Measurements from ENCODE around the gene HNF1B. TPM values are rescaled to one million over a fixed set of nuclear protein-coding genes. Genes with fewer than 3 reads are reported as not detected.

HNF1B gene
- total and polyA plus RNA-seq, 12 donors: 0.03 to 0.11 (median 0.08) TPM; not detected in 9

- H3K4me3 ChIP-seq: no peak overlapping the region
- no peaks in the 10 kb centered on the region for H3K36me3 ChIP-seq (replicated peaks in 1 of 2)
- no peak overlapping the region for H3K27ac ChIP-seq
- peaks cover 21% of the 10 kb centered on the region for H3K27me3 ChIP-seq
- 87 to 96% (median 95%) methylated on average over 5 of the region's 5 CpGs for WGBS, 4 donors
- intact Hi-C loops (cut with DNase I): no loop called here
- no peaks in the 10 kb centered on the region for H3K4me1 ChIP-seq (replicated peaks in 1 of 2)
- TF ChIP-seq POLR2A (IDR thresholded peaks at IDR 0.05): no peak
- no peak for TF ChIP-seq CTCF (IDR thresholded peaks at IDR 0.05)
- H3K9me3 ChIP-seq (replicated peaks in 1 of 3): no peaks in the 10 kb centered on the region
- DNase-seq: no peak
Measured at GRCh38 chr17:37754363-37754762, 9.5 kb upstream of the HNF1B start.

DNA sequence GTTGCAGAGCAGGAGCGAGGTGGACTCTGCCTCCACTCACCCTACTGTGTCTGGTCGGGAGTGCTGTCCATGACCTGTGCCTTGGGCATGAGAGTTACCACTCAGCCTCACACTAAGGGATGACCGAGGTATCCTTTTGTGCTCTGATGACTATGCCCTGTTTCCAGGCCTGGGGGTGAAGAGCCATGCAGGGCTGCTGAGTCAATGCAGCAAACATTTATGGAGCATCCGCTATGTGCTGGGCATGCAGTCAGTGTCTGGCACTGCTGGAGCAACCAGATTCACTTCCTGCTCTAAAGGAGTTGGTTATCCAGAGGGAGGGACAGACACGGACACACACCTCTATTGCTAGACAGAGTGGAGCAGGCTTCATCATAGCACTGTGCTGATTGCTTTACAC lies 7.6 kb upstream of the HNF1B start:
- Histone ChIP-seq H3K27me3 (peaks cover 13% of the 10 kb centered on the region), H3K4me1 (replicated peaks in 1 of 2) (no peaks in the 10 kb centered on the region), H3K36me3 (replicated peaks in 1 of 2) (no peaks in the 10 kb centered on the region), H3K4me3 (no peak overlapping the region), H3K27ac (no peak overlapping the region), H3K9me3 (replicated peaks in 1 of 3) (no peaks in the 10 kb centered on the region)
- TF ChIP-seq CTCF (IDR thresholded peaks at IDR 0.05): no peak
- TF ChIP-seq POLR2A (IDR thresholded peaks at IDR 0.05): no peak
- WGBS, 4 donors: 78 to 88% (median 86%) methylated on average over 5 of the region's 5 CpGs
- no peak for DNase-seq
- intact Hi-C loops (cut with DNase I): no loop called here

GRCh38 chr17:37750768-37751475 lies 6.1 kb upstream of the HNF1B start:
- Histone ChIP-seq H3K4me1 (replicated peaks in 1 of 2) (no peaks in the 10 kb centered on the region), H3K4me3 (no peak overlapping the region), H3K36me3 (replicated peaks in 1 of 2) (no peaks in the 10 kb centered on the region), H3K27ac (no peak overlapping the region), H3K9me3 (replicated peaks in 1 of 3) (no peaks in the 10 kb centered on the region), H3K27me3 (peaks cover 22% of the 10 kb centered on the region)
- no peak for DNase-seq
- no peak for TF ChIP-seq POLR2A (IDR thresholded peaks at IDR 0.05)
- TF ChIP-seq CTCF (IDR thresholded peaks at IDR 0.05): no peak
- WGBS, 4 donors: 78 to 85% (median 80%) methylated on average over 10 of the region's 10 CpGs
- intact Hi-C loops (cut with DNase I): no loop called here

GRCh38 chr17:37750292-37750691 lies 5.4 kb upstream of the HNF1B start:
- no peak for DNase-seq
- Histone ChIP-seq H3K4me3 (no peak overlapping the region), H3K9me3 (replicated peaks in 1 of 3) (no peaks in the 10 kb centered on the region), H3K27ac (no peak overlapping the region), H3K36me3 (replicated peaks in 1 of 2) (no peaks in the 10 kb centered on the region), H3K27me3 (peaks cover 29% of the 10 kb centered on the region), H3K4me1 (replicated peaks in 1 of 2) (no peaks in the 10 kb centered on the region)
- TF ChIP-seq POLR2A (IDR thresholded peaks at IDR 0.05): no peak
- TF ChIP-seq CTCF (IDR thresholded peaks at IDR 0.05): no peak
- intact Hi-C loops (cut with DNase I): no loop called here
- 79 to 84% (median 80%) methylated on average over 5 of the region's 5 CpGs for WGBS, 4 donors
